ENCODE results near the gene WASF2.

GRCh38 chr1:27403931-27404330 lies 86.0 kb downstream of the WASF2 start:
- TF ChIP-seq NFYB (CRISPR knock-in tag; conservative IDR thresholded peaks at IDR 0.05; ENCODE audit: low read depth) (no peak), ZNF232 (CRISPR knock-in tag; IDR thresholded peaks at IDR 0.05) (no peak), USF2 (CRISPR knock-in tag; IDR thresholded peaks at IDR 0.05) (no peak)
- TF ChIP-seq, protein P1, sequence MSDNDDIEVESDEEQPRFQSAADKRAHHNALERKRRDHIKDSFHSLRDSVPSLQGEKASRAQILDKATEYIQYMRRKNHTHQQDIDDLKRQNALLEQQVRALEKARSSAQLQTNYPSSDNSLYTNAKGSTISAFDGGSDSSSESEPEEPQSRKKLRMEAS (CRISPR knock-in tag; IDR thresholded peaks at IDR 0.05): no peak

Data from WTC11 (cell line).